ENCODE results near the gene MED13. TPM values are rescaled to one million over a fixed set of nuclear protein-coding genes. Genes with fewer than 3 reads are reported as not detected.

The MED13 gene
- total RNA-seq, 2 donors from 2014 or later = 61.9 to 77.5 TPM

DNA sequence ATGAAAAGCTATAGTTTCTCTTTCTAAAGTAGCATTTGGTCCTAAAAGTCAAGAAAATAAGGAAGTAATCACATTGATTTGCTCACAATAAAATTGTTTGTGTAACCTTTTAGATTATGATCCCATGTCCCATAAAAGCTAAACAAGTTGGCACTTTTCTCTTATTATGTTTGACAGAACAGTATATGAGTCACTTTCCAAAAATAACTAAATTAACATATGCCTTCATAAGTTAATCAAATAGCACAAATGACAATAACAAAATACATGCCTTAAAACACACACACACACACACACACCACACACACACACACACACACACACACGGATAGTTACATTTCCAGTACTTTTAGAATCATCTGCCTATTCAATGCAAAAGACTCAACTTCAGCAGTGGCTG is 2.8 kb downstream of the MED13 start:
- no peak for TF ChIP-seq CTCF (IDR thresholded peaks at IDR 0.05)
- no peak for DNase-seq
- Histone ChIP-seq H3K36me3 (no peaks in the 10 kb centered on the region), H3K9me3 (no peaks in the 10 kb centered on the region), H3K27ac (no peak overlapping the region), H3K4me1 (no peaks in the 10 kb centered on the region), H3K9ac (ENCODE audit: low read depth in 2 of 2, low read length in 2 of 2) (no peak overlapping the region), H3K27me3 (no peaks in the 10 kb centered on the region), H3K4me3 (no peak overlapping the region)
- intact Hi-C loops (cut with DNase I) = no loop called here

DNA sequence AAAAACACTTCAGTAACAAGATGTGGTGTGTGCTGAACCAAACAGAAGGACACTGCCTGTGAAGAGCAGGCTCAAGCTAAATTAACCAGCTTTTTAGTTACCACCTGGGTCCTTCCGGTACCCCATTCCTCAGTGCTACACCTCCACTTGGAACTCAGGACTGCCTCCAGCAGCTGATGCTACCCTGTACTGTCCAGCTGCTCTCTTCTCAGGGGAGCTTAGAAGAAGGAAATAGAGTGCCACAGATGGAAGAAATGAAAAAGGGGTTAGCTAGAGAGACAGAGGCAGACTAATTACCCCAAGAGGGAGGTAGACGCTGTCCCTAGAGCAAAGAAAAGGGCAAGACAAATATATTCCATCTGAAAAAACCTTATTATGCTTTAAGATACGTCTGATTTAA is 5.7 kb downstream of the MED13 start:
- Histone ChIP-seq H3K9me3 (no peaks in the 10 kb centered on the region), H3K27ac (no peak overlapping the region), H3K4me3 (no peak overlapping the region), H3K27me3 (no peaks in the 10 kb centered on the region), H3K4me1 (no peaks in the 10 kb centered on the region), H3K9ac (ENCODE audit: low read depth in 2 of 2, low read length in 2 of 2) (no peak overlapping the region), H3K36me3 (no peaks in the 10 kb centered on the region)
- no peak for TF ChIP-seq CTCF (IDR thresholded peaks at IDR 0.05)
- intact Hi-C loops (cut with DNase I) = no loop called here
- DNase-seq = no peak

DNA sequence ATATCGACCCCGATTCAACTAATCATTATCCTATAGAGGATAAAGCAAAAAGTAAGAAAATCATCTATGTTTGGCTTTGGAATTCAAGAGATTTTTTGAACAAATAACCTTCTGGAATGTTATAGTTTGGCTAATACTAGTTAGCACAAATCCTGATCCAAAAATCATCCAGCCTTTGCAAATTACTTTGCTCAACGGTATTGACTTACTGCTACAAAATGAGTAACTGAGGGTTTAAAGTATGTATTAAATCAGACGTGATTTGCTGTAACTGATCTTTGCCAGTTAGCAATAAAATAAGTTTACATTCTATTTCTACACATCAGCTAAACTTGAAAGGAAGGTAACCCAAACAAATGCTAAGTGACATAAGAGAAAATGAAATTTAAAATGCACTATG is 6.5 kb downstream of the MED13 start:
- DNase-seq = no peak
- Histone ChIP-seq H3K36me3 (no peaks in the 10 kb centered on the region), H3K27me3 (no peaks in the 10 kb centered on the region), H3K27ac (no peak overlapping the region), H3K9ac (ENCODE audit: low read depth in 2 of 2, low read length in 2 of 2) (no peak overlapping the region), H3K4me1 (no peaks in the 10 kb centered on the region), H3K4me3 (no peak overlapping the region), H3K9me3 (no peaks in the 10 kb centered on the region)
- intact Hi-C loops (cut with DNase I) = no loop called here
- TF ChIP-seq CTCF (IDR thresholded peaks at IDR 0.05) = no peak

- Histone ChIP-seq H3K4me1 (no peaks in the 10 kb centered on the region), H3K36me3 (no peaks in the 10 kb centered on the region), H3K27ac (no peak overlapping the region), H3K27me3 (no peaks in the 10 kb centered on the region), H3K4me3 (no peak overlapping the region), H3K9ac (ENCODE audit: low read depth in 2 of 2, low read length in 2 of 2) (no peak overlapping the region), H3K9me3 (no peaks in the 10 kb centered on the region)
- DNase-seq = no peak
- TF ChIP-seq CTCF (IDR thresholded peaks at IDR 0.05) = no peak
- intact Hi-C loops (cut with DNase I) = no loop called here
These were observed 7.4 kb downstream of the MED13 start for GRCh38 chr17:62057696-62058095.

- DNase-seq = no peak
- Histone ChIP-seq H3K27me3 (no peaks in the 10 kb centered on the region), H3K27ac (no peak overlapping the region), H3K36me3 (no peaks in the 10 kb centered on the region), H3K9ac (ENCODE audit: low read depth in 2 of 2, low read length in 2 of 2) (no peak overlapping the region), H3K9me3 (no peaks in the 10 kb centered on the region), H3K4me1 (no peaks in the 10 kb centered on the region), H3K4me3 (no peak overlapping the region)
- intact Hi-C loops (cut with DNase I) = no loop called here
- no peak for TF ChIP-seq CTCF (IDR thresholded peaks at IDR 0.05)
These were observed 12.2 kb downstream of the MED13 start for GRCh38 chr17:62052765-62053338.
